Measurements from ENCODE around the gene NINL. TPM values are rescaled to one million over a fixed set of nuclear protein-coding genes. Genes with fewer than 3 reads are reported as not detected.
"Not testable (repeated sequence)": the region's sequence is repeated elsewhere in the genome, so short reads cannot be mapped to it uniquely, and the experiment has no call there.

NINL gene
- polyA plus RNA-seq, 1 of the 3 experiments (the other 2 are of a cell fraction), result 22.5 TPM

DNA sequence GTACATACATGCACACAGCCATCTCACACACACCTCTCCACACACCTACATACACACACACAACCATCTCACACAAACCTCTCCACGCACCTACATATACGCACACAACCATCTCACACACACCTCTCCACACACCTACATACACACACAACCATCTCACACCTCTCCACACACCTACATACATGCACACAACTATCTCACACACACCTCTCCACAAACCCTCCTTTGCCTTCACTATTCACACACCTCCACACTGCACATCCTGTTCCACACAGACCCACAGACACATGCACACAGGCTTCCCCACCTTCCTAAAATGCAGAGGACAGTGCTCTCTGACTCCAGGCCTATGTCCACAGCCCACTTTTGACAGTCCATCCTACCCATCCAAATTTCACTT, 16.3 kb upstream of the NINL start (continued):
- TF ChIP-seq TEAD4 (IDR thresholded peaks at IDR 0.05; ENCODE audit: borderline replicate concordance, insufficient read depth), result no peak
- TF ChIP-seq ELF1 (IDR thresholded peaks at IDR 0.05), result no peak
- TF ChIP-seq EZH2phosphoT487 (IDR thresholded peaks at IDR 0.05; ENCODE audit: borderline replicate concordance, low read depth), result no peak
- no peak for TF ChIP-seq GATA2 (CRISPR knock-in tag; IDR thresholded peaks at IDR 0.05)

DNA sequence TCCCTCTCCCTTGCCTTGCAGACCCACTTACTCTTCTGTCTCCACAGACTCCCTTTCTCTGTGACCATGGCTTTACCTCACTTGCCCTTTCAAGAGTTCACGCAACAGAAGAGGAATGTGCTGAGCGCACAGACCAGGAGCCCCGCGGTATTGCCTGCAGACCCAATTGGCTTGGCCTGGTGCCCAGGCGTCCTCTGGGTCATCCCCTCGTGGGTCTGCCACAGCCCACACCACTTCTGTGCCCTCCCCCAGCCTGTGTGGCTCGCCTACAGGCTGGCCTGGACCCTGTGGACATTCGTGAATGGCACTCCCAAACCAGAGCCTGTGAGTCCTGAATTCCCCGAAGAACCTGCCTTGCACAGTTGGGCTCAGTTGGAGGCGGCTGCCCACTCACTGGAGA, 15.3 kb upstream of the NINL start:
- no peaks in the 10 kb centered on the region for H3K79me2 ChIP-seq (ENCODE audit: insufficient read depth)
- TF ChIP-seq FOSL2 (IDR thresholded peaks at IDR 0.05; ENCODE audit: borderline replicate concordance, low read depth) (no peak), RCOR1 (IDR thresholded peaks at IDR 0.05; ENCODE audit: low read length) (no peak), EP300 (IDR thresholded peaks at IDR 0.05; ENCODE audit: borderline replicate concordance in 1 of 2, low read depth in 1 of 2, low read length in 1 of 2) (no peak)
- no peak overlapping the region for H3K27ac ChIP-seq (ENCODE audit: low read depth in 2 of 2, low read length in 1 of 2)
- whole genome bisulfite sequencing (ENCODE audit: low lambda C conversion rate), result 83% methylated on average over 6 of the region's 10 CpGs
- no peak overlapping the region for H3K4me2 ChIP-seq
- ChIA-PET POLR2A (no interaction called here), CTCF (no interaction called here)
- no peaks in the 10 kb centered on the region for H3K9me2 ChIP-seq
- no peak for DNase-seq
- no peaks in the 10 kb centered on the region for H4K20me1 ChIP-seq (ENCODE audit: insufficient read depth)
- H3K36me3 ChIP-seq (replicated peaks in 1 of 2; ENCODE audit: control insufficient read depth in 1 of 2, insufficient read depth in 2 of 2, low read length in 1 of 2), result no peaks in the 10 kb centered on the region
- H3K9ac ChIP-seq, result no peak overlapping the region
- H3K27me3 ChIP-seq (ENCODE audit: insufficient read depth), result no peaks in the 10 kb centered on the region
- H3K4me1 ChIP-seq (ENCODE audit: control insufficient read depth in 1 of 2, insufficient read depth in 2 of 2, low read depth in 1 of 2, low read length in 1 of 2), result peaks cover 0 to 4% of the 10 kb centered on the region in 2 experiments; a peak in 1 of 4 replicates
- no peaks in the 10 kb centered on the region for H3F3A ChIP-seq (replicated peaks; ENCODE audit: insufficient read depth)
- no peak overlapping the region for H3K4me3 ChIP-seq (ENCODE audit: low read depth in 2 of 2, low read length in 1 of 2)
- no peak overlapping the region for H2AFZ ChIP-seq (ENCODE audit: low read depth)
- H3K9me3 ChIP-seq, result no peaks in the 10 kb centered on the region

DNA sequence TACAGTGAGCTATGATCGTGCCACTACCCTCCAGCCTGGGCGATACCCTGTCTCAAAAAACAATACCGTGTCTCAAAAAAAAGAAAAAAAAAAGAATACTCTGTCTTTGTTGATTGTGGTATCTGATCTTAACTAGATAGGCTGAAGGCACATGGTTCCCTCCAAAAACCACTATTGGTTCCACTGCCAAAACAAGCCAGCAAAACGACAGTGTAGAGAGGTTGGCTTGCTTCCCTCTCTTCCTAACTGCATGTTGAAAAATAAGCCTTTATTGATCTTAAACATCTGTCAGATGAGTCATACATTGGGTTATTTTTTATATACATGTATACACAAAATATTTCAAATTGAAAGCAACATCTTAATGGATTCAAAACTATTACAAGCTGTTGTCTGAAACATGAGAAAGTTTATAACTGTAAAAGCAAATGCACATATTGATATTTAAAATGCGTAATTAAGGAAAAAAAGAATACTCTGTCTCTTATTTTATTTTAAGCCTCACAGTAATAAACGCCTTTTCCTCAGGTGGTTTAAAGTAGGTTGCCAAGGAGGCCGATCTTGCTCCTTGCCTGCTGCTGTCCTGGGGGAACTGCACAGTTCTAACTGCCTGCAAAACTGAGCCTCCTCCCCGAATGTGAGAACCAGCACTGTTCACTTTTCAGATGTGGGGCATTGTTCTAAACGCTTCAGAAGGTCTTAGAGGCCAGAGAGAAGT, 7.0 kb upstream of the NINL start:
- Histone ChIP-seq H3K27me3 (ENCODE audit: insufficient read depth) (no peaks in the 10 kb centered on the region), H3K4me3 (ENCODE audit: low read depth in 2 of 2, low read length in 1 of 2) (no peak overlapping the region), H3K4me1 (ENCODE audit: control insufficient read depth in 1 of 2, insufficient read depth in 2 of 2, low read depth in 1 of 2, low read length in 1 of 2) (no peaks in the 10 kb centered on the region), H3K4me2 (no peak overlapping the region; the same call in 1 of the 2 replicates), H3K27ac (ENCODE audit: low read depth in 2 of 2, low read length in 1 of 2) (no peak overlapping the region), H2AFZ (ENCODE audit: low read depth) (no peak overlapping the region), H3K9me3 (no peaks in the 10 kb centered on the region), H3K36me3 (replicated peaks in 1 of 2; ENCODE audit: control insufficient read depth in 1 of 2, insufficient read depth in 2 of 2, low read length in 1 of 2) (no peaks in the 10 kb centered on the region), H3K9me2 (no peaks in the 10 kb centered on the region), H4K20me1 (ENCODE audit: insufficient read depth) (no peaks in the 10 kb centered on the region), H3K9ac (no peak overlapping the region), H3F3A (replicated peaks; ENCODE audit: insufficient read depth) (no peaks in the 10 kb centered on the region), H3K79me2 (ENCODE audit: insufficient read depth) (no peaks in the 10 kb centered on the region)
- TF ChIP-seq RCOR1 (IDR thresholded peaks at IDR 0.05; ENCODE audit: low read length), result no peak
- 0 out of 2 replicates have a peak, but pooled peaks have one; percentile 24 for TF ChIP-seq TCF12 (IDR thresholded peaks at IDR 0.05)
- POLR2A ChIA-PET, result no interaction called here
- DNase-seq, result no peak
- CTCF ChIA-PET, result no interaction called here
- 66% methylated on average over 9 of the region's 9 CpGs for WGBS (ENCODE audit: low lambda C conversion rate)

DNA sequence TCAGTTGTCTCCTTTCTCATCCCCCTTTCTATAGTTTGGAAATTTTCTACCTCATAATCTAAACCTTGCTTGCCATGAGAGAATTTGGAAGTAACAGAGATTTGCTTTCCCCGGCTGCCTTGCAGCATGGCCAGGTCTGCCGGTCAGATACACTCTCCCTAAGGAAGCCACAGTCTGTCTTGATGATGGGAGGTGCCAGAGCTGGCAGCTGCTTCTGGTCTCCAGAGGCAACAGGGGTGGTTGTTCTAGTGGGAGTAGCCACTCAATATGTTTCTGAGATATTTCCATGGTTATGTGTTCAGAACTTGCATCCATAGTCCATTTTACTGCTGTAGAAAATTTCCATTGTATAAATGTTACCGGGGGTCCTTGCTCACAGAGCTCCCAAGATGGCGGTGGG, 5.4 kb upstream of the NINL start:
- DNase-seq, POLR2A ChIA-PET, CTCF ChIA-PET: not testable (repeated sequence)

More for the DNA sequence above, 5.4 kb upstream of the NINL start:
- H3K9me3 ChIP-seq; H3K4me3 ChIP-seq (ENCODE audit: low read depth in 2 of 2, low read length in 1 of 2); H3K4me2 ChIP-seq; H3F3A ChIP-seq (replicated peaks; ENCODE audit: insufficient read depth); H3K27ac ChIP-seq (ENCODE audit: low read depth in 2 of 2, low read length in 1 of 2); H3K9me2 ChIP-seq; H2AFZ ChIP-seq (ENCODE audit: low read depth); H3K4me1 ChIP-seq (ENCODE audit: control insufficient read depth in 1 of 2, insufficient read depth in 2 of 2, low read depth in 1 of 2, low read length in 1 of 2); H3K36me3 ChIP-seq (replicated peaks in 1 of 2; ENCODE audit: control insufficient read depth in 1 of 2, insufficient read depth in 2 of 2, low read length in 1 of 2); H3K9ac ChIP-seq; H3K27me3 ChIP-seq (ENCODE audit: insufficient read depth); H3K79me2 ChIP-seq (ENCODE audit: insufficient read depth); H4K20me1 ChIP-seq (ENCODE audit: insufficient read depth): not testable (repeated sequence)
- WGBS (ENCODE audit: low lambda C conversion rate), result 94% methylated on average over 4 of the region's 4 CpGs

All from SK-N-SH (cell line).